Right ventricle myocardium superior (tissue), 1 donor: Measurements from ENCODE around the gene ADCY7. TPM values are rescaled to one million over a fixed set of nuclear protein-coding genes. Genes with fewer than 3 reads are reported as not detected.
A peak's percentile ranks its signal among the peaks of the same experiment; 100 is the strongest.
"Not testable (repeated sequence)": the region's sequence is repeated elsewhere in the genome, so short reads cannot be mapped to it uniquely, and the experiment has no call there.

Experiments
- ATAC-seq: fragments of 200-7000 bp; cut with Tn5 transposase; one replicate; pipeline ENCODE4 v1.9.1; 2020; ENCODE audit warnings: mild to moderate bottlenecking; ENCODE audit not compliant: poor library complexity
- DNase-seq: peaks from one replicate; pipeline ENCODE4 v3.0.0-alpha.2; 2020
- intact Hi-C: fragments of 100-400 bp; cut with DNase I; formaldehyde crosslinking; loops from one replicate; pipeline ENCODE4 v1.11.2; 2022
- long read RNA-seq: library from polyadenylated mRNA; unstranded; transcript quantifications from one replicate; pipeline ENCODE4 v2.0.0, GENCODE V29; 2021
- total RNA-seq: library from RNA; stranded (reverse); fragmentation: NEBNext Ultra II Directional; extraction: Animal tissue kit (Norgen Biotek cat#: 25700); gene quantifications from one replicate; pipeline ENCODE4 v1.2.1, GENCODE V29; 2021
- donor health status: DM: no; HTN: yes; CAD: no; lungs with severe emphysema.

Gene ADCY7
- total RNA-seq, result 9.3 TPM
- long read RNA-seq, partial matches to known transcripts, result 2 of 4 reads
- long read RNA-seq, other reads (novel, unspliced or antisense), result 2 of 4 reads

GRCh38 chr16:50266337-50267091 lies at the start of gene ADCY7:
ADCY7 (plus strand) TSS chr16:50266551; CDS start chr16:50288180, 21,629 bp downstream.
- peak; percentile 87 for ATAC-seq
- DNase-seq, result peak; percentile 86
- intact Hi-C loops, result no loop called here

DNA sequence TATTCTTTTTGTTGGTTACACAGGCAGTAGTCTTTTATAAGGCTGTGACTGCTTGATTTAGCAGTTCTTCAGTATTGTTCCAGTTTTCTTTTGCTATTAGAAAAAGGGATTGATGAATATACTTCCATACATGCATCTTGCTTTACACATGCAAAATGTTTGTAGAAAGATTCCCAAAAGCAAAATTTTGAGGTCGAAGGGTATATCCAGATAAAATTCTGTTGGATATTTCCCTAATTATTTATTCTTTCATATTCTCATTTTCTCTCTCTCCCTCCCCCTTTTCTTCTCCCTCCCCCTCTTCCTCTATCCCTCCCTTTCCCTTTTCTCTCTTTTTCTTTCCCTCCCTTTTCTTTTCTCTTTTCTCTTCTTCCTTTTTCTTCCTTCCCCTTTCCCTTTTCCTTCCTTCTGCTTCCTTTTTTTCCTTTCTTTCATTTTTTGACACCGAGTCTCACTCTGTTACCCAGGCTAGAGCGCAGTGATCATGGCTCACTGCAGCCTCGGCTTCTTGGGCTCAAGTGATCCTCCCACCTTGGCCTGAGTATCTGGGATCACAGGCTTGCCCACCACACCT lies 46.9 kb upstream of the ADCY7 start:
- no peak for ATAC-seq
- DNase-seq, result no peak
- intact Hi-C loops, result loop anchor here (10.0 kb wide), 2 partner anchors 135 to 585 kb away; no protein-coding TSS in a partner anchor

DNA sequence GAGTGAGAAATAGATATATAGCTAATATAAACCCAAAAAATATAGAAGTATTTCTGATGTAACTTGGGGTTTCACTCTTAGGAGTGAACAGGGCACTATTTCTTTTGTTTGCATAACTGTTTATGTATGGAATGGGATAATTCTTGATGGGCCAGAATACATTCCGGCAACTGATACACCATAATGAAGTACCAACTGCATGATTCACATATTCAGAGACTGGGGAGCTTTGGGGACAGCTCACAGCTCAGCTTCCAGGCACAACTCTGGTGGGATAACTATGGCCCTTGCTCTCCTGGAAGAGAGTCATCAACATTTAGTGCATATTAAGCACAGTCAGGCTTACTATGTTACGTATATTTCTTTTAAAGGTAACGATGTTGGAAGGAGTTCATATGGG lies 42.1 kb upstream of the ADCY7 start:
- DNase-seq (no peak), ATAC-seq (no peak)
- intact Hi-C loops, result no loop called here

DNA sequence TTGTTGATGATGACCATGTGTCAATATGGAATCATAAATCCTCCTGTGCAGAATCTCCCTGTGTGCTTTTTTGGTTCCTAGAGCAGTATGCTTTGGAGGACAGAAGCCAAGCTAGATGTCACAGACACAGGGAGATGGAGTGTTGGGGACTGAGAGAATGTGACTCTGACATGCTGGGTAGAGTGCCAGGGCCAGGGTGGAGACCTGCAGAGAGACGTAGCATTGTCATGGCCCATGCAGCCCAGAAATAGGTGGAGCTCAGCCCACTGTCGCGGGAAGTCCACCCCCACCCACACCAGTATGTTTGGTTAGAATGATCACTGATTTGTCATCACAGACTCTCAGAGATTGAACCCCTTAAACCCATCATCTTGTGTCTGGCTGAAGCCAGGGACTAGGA lies 39.2 kb upstream of the ADCY7 start:
- ATAC-seq (no peak), DNase-seq (no peak)
- intact Hi-C loops, result no loop called here

DNA sequence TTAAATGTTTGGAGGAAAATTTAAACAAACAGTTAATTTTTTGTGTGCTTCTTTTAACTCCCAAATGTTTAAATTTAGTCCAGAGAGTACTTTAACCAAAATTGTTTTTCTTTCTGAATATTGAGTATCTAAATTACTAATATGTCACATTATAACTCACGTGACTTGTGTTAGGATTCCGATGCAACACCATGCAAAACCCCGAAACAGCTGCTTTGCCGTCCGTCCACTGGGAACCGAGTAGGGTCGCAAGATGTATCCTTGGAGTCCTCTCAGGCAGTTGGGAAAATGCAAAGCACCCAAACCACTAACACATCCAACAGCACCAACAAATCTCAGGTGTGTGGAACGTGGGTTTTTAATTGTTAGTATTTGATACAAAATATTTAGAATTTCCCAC lies 38.7 kb upstream of the ADCY7 start:
- ATAC-seq (no peak), DNase-seq (no peak)
- intact Hi-C loops, result no loop called here

GRCh38 chr16:50228364-50228868 lies 37.9 kb upstream of the ADCY7 start:
- intact Hi-C loops, result no loop called here
- ATAC-seq (no peak), DNase-seq (no peak)

DNA sequence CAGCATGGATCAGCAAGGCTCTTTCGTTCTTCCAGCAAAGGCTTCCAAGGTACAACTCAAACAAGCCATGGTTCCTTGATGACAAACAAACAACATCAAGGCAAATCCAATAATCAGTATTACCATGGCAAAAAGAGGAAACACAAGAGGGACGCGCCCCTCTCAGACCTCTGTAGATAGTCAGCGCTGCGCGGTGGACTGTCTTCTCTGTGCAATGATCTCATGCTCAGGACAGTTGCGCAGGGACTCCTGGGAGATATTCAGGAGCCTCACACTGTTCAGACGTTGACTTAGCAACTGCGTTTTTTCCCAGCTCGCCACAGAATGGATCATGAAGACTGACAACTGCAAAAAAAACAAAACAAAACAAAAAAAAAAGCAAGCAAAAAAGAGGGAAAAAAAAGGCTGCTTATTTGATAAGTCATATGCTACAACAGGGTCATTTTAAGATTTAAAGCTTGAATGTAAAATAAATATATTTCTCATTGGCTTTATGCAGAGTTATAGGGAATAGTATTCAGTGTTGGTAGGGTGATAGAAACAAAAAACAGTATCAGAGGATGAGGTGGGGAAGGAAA lies 37.1 kb upstream of the ADCY7 start:
- intact Hi-C loops, result no loop called here
- DNase-seq (no peak), ATAC-seq (no peak)

DNA sequence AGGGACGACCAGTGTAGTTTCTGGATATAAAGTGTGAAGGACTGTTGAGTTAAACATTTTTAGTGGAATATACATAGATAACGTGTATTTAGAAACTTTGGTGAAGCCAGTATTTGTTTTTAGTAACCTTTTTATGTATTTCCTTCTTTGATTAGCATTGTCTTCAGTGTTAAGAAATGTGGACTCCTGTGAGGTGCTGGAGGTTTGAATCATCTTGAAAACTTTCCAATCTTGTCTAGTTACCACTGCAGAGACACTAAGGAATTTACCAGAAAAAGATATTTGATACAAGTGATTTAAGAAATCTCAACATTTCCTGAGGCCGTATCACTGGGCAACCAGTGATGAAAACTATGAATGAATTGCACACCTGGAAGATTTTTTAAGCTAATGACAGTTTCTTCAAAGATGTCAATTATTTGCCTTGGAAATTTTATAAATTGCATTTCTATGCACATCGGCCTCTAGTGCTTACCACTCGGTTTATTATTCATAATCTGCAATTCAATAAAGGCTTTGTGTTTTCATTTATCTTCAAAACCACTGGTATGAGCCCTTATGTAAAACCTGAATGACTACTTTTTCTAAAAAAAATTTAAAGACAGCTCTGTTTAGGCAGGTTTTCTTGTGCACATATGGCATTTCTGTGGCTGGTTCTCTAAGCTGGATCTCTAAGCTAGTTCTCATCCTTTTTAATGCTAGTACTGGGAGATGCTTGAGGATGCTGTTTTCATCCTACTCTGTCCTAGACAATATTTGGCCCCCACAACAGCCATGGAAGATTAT lies 31.4 kb upstream of the ADCY7 start:
- intact Hi-C loops, result no loop called here
- ATAC-seq, result no peak
- DNase-seq, result no peak

DNA sequence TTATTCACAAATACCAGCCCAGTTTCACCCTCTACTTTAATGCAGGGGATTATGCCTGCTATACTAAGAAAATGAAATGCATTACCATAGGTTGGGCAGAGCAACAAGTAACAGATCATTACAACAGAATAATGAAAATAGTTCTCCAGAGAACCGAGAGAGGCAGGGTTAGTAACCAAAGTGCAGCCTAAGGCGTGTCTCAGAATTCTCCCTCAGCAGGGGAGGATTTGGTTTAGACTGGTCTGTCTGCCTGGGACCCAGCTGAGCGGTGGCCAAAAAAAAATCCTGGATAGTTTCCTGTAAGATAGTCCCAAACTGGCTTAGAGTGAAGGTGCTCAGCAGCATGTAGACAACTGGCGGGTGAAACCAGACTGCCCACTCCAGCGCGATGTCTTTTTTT lies 30.8 kb upstream of the ADCY7 start:
- intact Hi-C loops, result no loop called here
- DNase-seq (no peak), ATAC-seq (no peak)

DNA sequence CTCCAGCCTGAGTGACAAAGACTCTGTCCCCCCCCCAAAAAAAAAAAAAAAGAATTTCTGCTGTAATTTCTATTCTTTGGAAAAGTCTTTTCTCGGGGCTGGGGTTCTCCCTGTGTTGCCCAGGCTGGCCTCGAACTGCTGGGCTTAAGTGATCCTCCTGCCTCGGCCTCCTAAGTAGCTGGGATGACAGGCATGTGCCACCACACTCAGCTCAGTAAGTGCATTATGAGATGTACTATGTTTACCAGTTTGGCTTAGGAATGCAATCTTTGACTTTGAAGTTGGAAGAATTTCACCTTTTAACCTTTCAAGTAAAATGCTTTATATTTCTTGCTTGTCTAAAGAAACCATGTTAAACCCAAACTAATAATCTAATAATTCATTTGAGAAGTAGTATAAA lies 28.0 kb upstream of the ADCY7 start:
- ATAC-seq (no peak), DNase-seq (no peak)
- intact Hi-C loops, result no loop called here

DNA sequence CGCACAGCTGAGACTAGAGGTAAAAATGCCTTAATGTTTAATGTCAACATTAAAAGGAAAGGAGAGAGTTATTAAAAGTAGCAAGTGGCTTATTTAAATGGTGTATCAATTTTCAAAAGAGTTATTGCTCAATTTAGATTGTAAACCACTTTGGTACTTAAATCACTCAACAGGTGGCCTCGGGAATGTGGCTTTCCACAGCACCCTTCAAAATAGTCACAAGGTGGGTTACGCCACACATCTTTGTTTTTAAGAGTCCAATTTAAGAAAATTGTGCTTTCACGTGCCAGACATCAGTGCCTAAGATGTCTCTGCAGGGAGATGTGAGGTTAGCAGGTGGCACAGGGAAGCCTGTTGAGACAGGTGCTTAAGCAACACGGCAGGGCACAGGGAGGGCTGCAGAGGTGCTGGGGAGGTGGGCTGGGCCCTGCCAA lies 27.5 kb upstream of the ADCY7 start:
- ATAC-seq (no peak), DNase-seq (no peak)
- intact Hi-C loops, result no loop called here

DNA sequence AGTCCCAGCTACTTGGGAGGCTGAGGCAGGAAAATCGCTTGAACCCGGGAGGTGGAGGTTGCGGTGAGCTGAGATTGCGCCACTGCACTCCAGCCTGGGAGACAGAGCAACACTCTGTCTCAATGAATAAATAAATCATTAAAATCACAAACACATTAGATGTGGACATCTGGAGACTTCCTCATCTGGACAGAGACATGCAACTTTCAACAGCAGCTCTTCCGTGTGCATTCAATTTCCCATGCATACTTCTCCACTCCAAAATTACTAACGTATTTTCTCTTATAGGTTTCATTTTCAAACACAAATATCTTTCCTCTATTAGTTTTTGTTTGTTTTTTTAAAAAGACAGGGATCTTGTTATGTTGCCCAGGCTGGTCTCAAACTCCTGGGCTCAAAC lies 23.3 kb upstream of the ADCY7 start:
- intact Hi-C loops, result loop anchor here (10.0 kb wide), 1 partner anchor 112 kb away; no protein-coding TSS in a partner anchor
- not testable (repeated sequence) for DNase-seq, ATAC-seq

DNA sequence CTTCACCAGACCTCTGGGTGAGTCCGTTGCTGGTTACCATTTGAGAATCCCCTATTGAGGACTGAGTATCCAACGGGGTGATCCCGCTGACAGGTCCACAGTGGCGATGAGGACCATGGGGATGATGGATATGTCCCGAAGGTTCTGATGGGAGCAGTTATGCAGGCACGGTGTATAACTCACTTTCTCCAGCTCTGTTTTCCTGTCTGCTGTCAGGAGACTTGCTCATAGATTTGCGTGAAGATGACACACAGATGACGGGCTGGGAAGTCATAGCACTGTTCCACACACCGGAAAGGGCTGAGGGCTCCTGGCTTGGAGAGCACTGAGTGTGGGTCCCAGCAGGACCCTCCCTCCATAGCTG lies 22.2 kb upstream of the ADCY7 start:
- intact Hi-C loops, result loop anchor here (10.0 kb wide), 1 partner anchor 111 kb away; no protein-coding TSS in a partner anchor
- ATAC-seq (no peak), DNase-seq (no peak)

DNA sequence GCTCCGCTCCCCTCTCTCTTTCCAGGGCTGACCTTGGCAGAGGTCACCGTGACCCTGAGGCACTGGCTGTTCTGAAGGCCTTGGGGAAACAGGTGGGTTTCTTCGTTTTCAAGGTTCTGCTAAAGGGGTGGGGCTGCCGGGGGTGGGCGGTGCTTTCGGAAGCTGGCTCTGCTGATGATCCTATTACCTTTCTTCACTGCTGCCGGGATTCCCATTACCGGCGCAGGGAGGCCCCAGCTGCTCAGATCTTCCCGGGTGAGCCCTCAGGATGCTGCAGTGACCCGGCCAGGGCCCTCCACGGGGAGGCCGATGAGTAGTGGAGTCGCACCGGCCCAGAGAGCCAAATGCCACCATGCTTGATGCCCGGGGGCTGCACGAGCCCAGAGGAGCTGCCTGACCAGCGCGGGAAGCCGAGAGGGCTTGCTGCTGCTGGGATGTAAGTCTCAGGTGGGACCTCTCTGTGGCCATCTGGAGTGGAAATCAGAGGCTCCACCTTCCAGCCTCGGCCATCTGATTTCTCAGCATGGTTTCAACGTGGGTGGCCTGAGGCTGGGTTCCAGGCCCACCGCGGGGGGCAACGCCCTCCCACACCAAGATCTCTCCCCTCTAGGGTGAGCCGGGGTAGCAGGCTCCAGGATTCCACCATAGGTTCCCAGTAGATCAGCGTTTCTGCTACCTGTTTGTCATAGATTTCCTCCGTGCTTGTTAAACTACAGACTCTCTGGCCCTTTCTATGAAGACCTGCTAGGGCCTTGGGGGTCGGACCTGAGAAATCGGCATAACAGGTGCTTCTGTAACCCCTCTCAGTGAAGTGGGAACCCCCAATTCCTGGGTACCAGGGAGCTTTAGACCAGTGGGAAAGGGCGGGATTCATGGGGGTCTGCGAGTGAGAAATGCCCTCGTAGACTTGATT lies 21.6 kb upstream of the ADCY7 start:
- ATAC-seq, result no peak
- DNase-seq, result no peak
- intact Hi-C loops, result loop anchor here (10.0 kb wide), 1 partner anchor 110 kb away; no protein-coding TSS in a partner anchor

DNA sequence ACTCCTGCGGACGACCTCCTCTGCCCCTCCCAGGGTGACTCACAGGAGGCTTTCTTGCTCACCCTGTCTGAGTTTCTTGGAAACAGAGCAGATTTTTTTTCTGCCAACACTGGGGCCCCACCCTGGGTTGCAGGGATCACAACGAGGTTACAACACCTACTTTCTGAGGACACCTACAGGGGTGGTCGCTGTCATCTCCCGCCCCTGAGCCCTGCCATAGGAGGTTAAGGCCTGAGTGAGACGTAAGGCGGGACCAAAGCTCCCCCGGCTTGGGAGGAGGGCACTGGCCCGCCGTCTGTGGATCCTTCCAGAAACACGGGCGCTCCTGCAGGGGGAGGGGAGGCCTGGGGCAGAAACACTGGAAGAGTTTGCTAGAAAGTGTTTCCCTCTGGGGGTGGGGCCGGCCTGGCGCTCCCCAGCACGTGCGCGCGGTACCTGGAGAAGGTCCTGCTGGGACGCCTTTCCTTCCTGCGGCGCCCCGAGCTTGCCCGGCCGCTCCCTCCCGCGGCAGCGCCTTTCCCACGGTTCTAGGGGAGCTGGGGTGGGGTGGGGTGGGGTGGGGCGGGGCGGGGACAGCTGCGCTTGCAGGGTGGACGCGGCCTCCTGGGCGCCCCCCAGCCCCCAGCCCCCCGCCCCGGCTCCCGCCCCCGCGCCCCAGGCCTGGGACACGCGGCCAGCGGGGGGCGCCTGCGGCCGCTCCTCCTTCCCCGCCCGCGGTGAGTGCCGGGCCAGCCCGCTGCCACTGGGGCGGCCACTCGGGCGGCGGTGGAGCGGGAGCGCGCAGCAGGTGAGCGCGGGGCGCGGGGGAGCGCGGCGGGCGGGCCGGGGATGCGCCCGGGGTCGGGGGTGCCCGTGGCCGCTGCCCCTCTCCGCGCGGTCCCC lies 20.7 kb upstream of the ADCY7 start:
- intact Hi-C loops, result loop anchor here (10.0 kb wide), 1 partner anchor 109 kb away; no protein-coding TSS in a partner anchor
- no peak for DNase-seq
- peak; percentile 85 for ATAC-seq

GRCh38 chr16:50246299-50247122 lies 19.8 kb upstream of the ADCY7 start:
- intact Hi-C loops, result loop anchor here (10.0 kb wide), 1 partner anchor 108 kb away; no protein-coding TSS in a partner anchor
- ATAC-seq, result peak; percentile 8
- no peak for DNase-seq
